CD14-positive monocyte (primary cell): ENCODE results near the gene ZNF280D. TPM values are rescaled to one million over a fixed set of nuclear protein-coding genes. Genes with fewer than 3 reads are reported as not detected.
A peak's percentile ranks its signal among the peaks of the same experiment; 100 is the strongest.

Experiments
- DNase-seq, 3 donors: peaks; one replicate each; pipeline ENCODE4 v3.0.0-alpha.2; 2011 to 2022
- H2AFZ ChIP-seq: 2 replicates; pipeline ENCODE4 v1.6.0; 2012; ENCODE audit warnings: mild to moderate bottlenecking, low read depth, low read length, inconsistent platforms; ENCODE audit not compliant: insufficient read depth, poor library complexity, severe bottlenecking
- H3K27ac ChIP-seq, 2 donors: 1 replicate in 1 of 2; 2 replicates in 1 of 2; pipeline ENCODE4 v1.5.1; 2012 to 2013; ENCODE audit warnings: low read length in 2 of 2, control low read depth in 1 of 2, inconsistent platforms in 1 of 2, low read depth in 1 of 2, mild to moderate bottlenecking in 1 of 2
- H3K27me3 ChIP-seq, 2 donors: one replicate each; pipeline versions ENCODE4 v1.6.0 to v1.6.1; 2011 to 2013; ENCODE audit warnings: low read length in 2 of 2; ENCODE audit not compliant: control insufficient read depth in 2 of 2, insufficient read depth in 2 of 2
- H3K36me3 ChIP-seq, 2 donors: replicated peaks in 1 of 2; 1 replicate in 1 of 2; 2 replicates in 1 of 2; pipeline versions ENCODE4 v1.5.1 to v1.6.1; 2012 to 2013; ENCODE audit warnings: low read length in 2 of 2, control low read depth in 1 of 2, inconsistent platforms in 1 of 2, mild to moderate bottlenecking in 1 of 2; ENCODE audit not compliant: insufficient read depth in 2 of 2, control insufficient read depth in 1 of 2
- H3K4me1 ChIP-seq, 2 donors: 1 replicate in 1 of 2; 2 replicates in 1 of 2; pipeline versions ENCODE4 v1.5.1 to v1.6.1; 2012 to 2013; ENCODE audit warnings: low read length in 2 of 2, control low read depth in 1 of 2, inconsistent platforms in 1 of 2, mild to moderate bottlenecking in 1 of 2, moderate library complexity in 1 of 2; ENCODE audit not compliant: insufficient read depth in 2 of 2, control insufficient read depth in 1 of 2
- H3K4me2 ChIP-seq: replicated peaks from 2 replicates; pipeline ENCODE3; 2012; ENCODE audit warnings: low read length, moderate library complexity, mild to moderate bottlenecking; ENCODE audit not compliant: poor library complexity, severe bottlenecking; ENCODE audit errors: extremely low read depth
- H3K4me3 ChIP-seq, 3 experiments: fragments of 200-600 bp in 1 of 3; sonication (generic) in 1 of 3; replicated peaks in 1 of 3; 1 replicate in 2 of 3; 2 replicates in 1 of 3; pipeline ENCODE4 v1.5.1; 2011 to 2013; ENCODE audit warnings: low read length in 3 of 3, mild to moderate bottlenecking in 3 of 3, control low read depth in 2 of 3, low read depth in 2 of 3, inconsistent platforms in 1 of 3, moderate library complexity in 1 of 3
- H3K79me2 ChIP-seq: 2 replicates; pipeline ENCODE4 v1.6.0; 2012; ENCODE audit warnings: mild to moderate bottlenecking, control low read depth, inconsistent platforms, low read length, moderate library complexity; ENCODE audit not compliant: insufficient read depth
- H3K9ac ChIP-seq: 2 replicates; pipeline ENCODE4 v1.6.0; 2017; ENCODE audit warnings: low read length, mild to moderate bottlenecking; ENCODE audit not compliant: insufficient read depth, poor library complexity, severe bottlenecking
- H3K9me3 ChIP-seq, 2 donors: replicated peaks in 1 of 2; 1 replicate in 1 of 2; 2 replicates in 1 of 2; pipeline versions ENCODE4 v1.5.1 to v1.6.1; 2012 to 2013; ENCODE audit warnings: low read length in 2 of 2, control low read depth in 1 of 2; ENCODE audit not compliant: control insufficient read depth in 1 of 2, insufficient read depth in 1 of 2
- H4K20me1 ChIP-seq: 2 replicates; pipeline ENCODE4 v1.6.0; 2012; ENCODE audit warnings: mild to moderate bottlenecking, low read length, control low read depth, moderate library complexity; ENCODE audit not compliant: insufficient read depth
- H3K27ac Mint-ChIP-seq, 7 donors: one replicate each; pipeline ENCODE4 v1.8.0; 2020; ENCODE audit warnings: mild to moderate bottlenecking in 7 of 7, mixed read lengths in 7 of 7, moderate library complexity in 6 of 7, inconsistent platforms in 2 of 7
- H3K27me3 Mint-ChIP-seq, 3 donors: one replicate each; pipeline ENCODE4 v1.8.0; 2021 to 2022; ENCODE audit warnings: low read depth in 3 of 3, mild to moderate bottlenecking in 3 of 3, mixed read lengths in 3 of 3, moderate library complexity in 3 of 3, inconsistent platforms in 1 of 3
- H3K36me3 Mint-ChIP-seq, 2 donors: one replicate each; pipeline ENCODE4 v1.8.0; 2020; ENCODE audit warnings: mixed read lengths in 2 of 2, inconsistent platforms in 1 of 2, mild to moderate bottlenecking in 1 of 2
- H3K4me1 Mint-ChIP-seq: one replicate; pipeline ENCODE4 v1.8.0; 2020; ENCODE audit warnings: mild to moderate bottlenecking, mixed read lengths
- H3K4me3 Mint-ChIP-seq, 2 donors: one replicate each; pipeline ENCODE4 v1.8.0; 2020; ENCODE audit warnings: mild to moderate bottlenecking in 2 of 2, mixed read lengths in 2 of 2, moderate library complexity in 1 of 2
- H3K9me3 Mint-ChIP-seq, 7 donors: one replicate each; pipeline ENCODE4 v1.8.0; 2020 to 2022; ENCODE audit warnings: mixed read lengths in 7 of 7, mild to moderate bottlenecking in 6 of 7, moderate library complexity in 6 of 7, inconsistent platforms in 2 of 7
- CTCF ChIP-seq: fragments of 200-600 bp; IDR thresholded peaks from one replicate; pipeline ENCODE4 v1.8.0; 2022; ENCODE audit warnings: antibody characterized with exemption, mild to moderate bottlenecking
- WGBS: methylation state at CpG from one replicate; pipeline ENCODE4 v1.1.5; 2013; ENCODE audit warnings: missing lambda C conversion rate; ENCODE audit not compliant: insufficient coverage; 5-methylcytosine and 5-hydroxymethylcytosine counted together
- intact Hi-C, 2 donors: fragments of 100-400 bp; cut with micrococcal nuclease; formaldehyde crosslinking; loops; one replicate each; pipeline versions ENCODE4 v1.15.0 to v1.15.1; 2023
- polyA plus RNA-seq, 3 donors: library from polyadenylated mRNA; depleted of rRNA in 1 of 3; unstranded in 2 of 3; stranded (reverse) in 1 of 3; fragments of 300-500 nt in 2 of 3; fragments of >200 nt in 1 of 3; fragmentation: Illumina TruSeq in 2 of 3; gene quantifications; 1 replicate in 2 of 3; 2 replicates in 1 of 3; pipeline ENCODE4 v1.2.3, GENCODE V29; 2012 to 2021

Gene ZNF280D
- polyA plus RNA-seq, 3 donors, result 5.1 to 14.2 (median 8.0) TPM

DNA sequence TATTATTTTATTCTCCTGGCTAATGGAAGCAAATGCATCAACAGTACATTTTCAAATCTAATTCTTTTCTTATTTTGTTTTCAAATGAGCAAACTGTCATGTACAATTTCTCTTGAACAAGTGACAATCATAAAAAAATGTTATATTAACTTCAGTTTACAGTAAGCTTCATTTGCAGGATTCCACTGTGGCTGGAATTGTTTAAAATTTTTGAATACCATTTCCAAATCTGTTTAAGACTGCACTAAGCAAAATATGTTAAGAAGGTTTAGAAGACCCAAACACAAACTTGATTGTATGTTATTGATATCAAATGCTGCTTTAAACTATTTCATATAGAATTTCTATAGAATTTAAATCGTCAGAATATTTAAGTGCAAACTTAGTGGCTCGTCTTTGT lies 92.8 kb downstream of the ZNF280D start:
- no peak overlapping the region for H3K27ac Mint-ChIP-seq
- Histone ChIP-seq H3K9me3 (no peaks in the 10 kb centered on the region), H3K79me2 (no peaks in the 10 kb centered on the region), H3K4me1 (no peaks in the 10 kb centered on the region), H2AFZ (no peak overlapping the region), H3K4me2 (no peak overlapping the region), H3K4me3 (no peak overlapping the region), H3K9ac (no peak overlapping the region), H4K20me1 (no peaks in the 10 kb centered on the region), H3K27ac (no peak overlapping the region), H3K27me3 (no peaks in the 10 kb centered on the region), H3K36me3 (peaks cover 2 to 11% of the 10 kb centered on the region in 2 donors)
- intact Hi-C loops, result no loop called here
- H3K4me1 Mint-ChIP-seq, result peaks cover 7% of the 10 kb centered on the region
- no peaks in the 10 kb centered on the region for H3K9me3 Mint-ChIP-seq
- TF ChIP-seq CTCF, result no peak
- H3K27me3 Mint-ChIP-seq, result no peaks in the 10 kb centered on the region
- no peak overlapping the region for H3K4me3 Mint-ChIP-seq
- peaks cover 24 to 26% of the 10 kb centered on the region in 2 donors for H3K36me3 Mint-ChIP-seq
- no peak for DNase-seq
- WGBS, result no CpG with 5 or more reads among the region's 2 CpGs

GRCh38 chr15:56640127-56640526 lies 93.2 kb downstream of the ZNF280D start:
- no peak for TF ChIP-seq CTCF
- H3K27ac ChIP-seq, result no peak overlapping the region
- peaks cover 2 to 8% of the 10 kb centered on the region in 2 donors for H3K36me3 ChIP-seq
- no peaks in the 10 kb centered on the region for H4K20me1 ChIP-seq
- Mint-ChIP-seq H3K4me3 (no peak overlapping the region), H3K27me3 (no peaks in the 10 kb centered on the region), H3K27ac (peak overlapping the region in 1 of 7 donors; percentile 22), H3K36me3 (peaks cover 23 to 24% of the 10 kb centered on the region in 2 donors), H3K9me3 (no peaks in the 10 kb centered on the region), H3K4me1 (peaks cover 7% of the 10 kb centered on the region)
- no peaks in the 10 kb centered on the region for H3K9me3 ChIP-seq
- no peak for DNase-seq
- no peaks in the 10 kb centered on the region for H3K79me2 ChIP-seq
- H3K27me3 ChIP-seq, result no peaks in the 10 kb centered on the region
- H3K4me2 ChIP-seq, result no peak overlapping the region
- no peak overlapping the region for H3K4me3 ChIP-seq
- H2AFZ ChIP-seq, result no peak overlapping the region
- no peaks in the 10 kb centered on the region for H3K4me1 ChIP-seq
- intact Hi-C loops, result no loop called here
- no peak overlapping the region for H3K9ac ChIP-seq
